Lung (tissue), 12 donors: ENCODE results near the gene KLHDC7B. TPM values are rescaled to one million over a fixed set of nuclear protein-coding genes. Genes with fewer than 3 reads are reported as not detected.
"Not testable (repeated sequence)": the region's sequence is repeated elsewhere in the genome, so short reads cannot be mapped to it uniquely, and the experiment has no call there.

Experiments
- ATAC-seq: fragments of 200-7000 bp; cut with Tn5 transposase; one replicate; pipeline ENCODE4 v1.9.1; 2020; ENCODE audit warnings: moderate number of reproducible peaks; ENCODE audit not compliant: insufficient read depth, low FRiP score
- DNase-seq, 3 donors: peaks; one replicate each; pipeline ENCODE4 v3.0.0-alpha.2; 2013 to 2017
- H3K27ac ChIP-seq, 2 donors: one replicate each; pipeline ENCODE4 v1.5.1; 2013; ENCODE audit warnings: mild to moderate bottlenecking in 2 of 2, moderate library complexity in 2 of 2, control low read depth in 1 of 2, inconsistent platforms in 1 of 2, low read depth in 1 of 2, low read length in 1 of 2
- H3K27me3 ChIP-seq, 3 donors: one replicate each; pipeline ENCODE4 v1.5.1; 2013; ENCODE audit warnings: low read length in 2 of 3; ENCODE audit not compliant: control insufficient read depth in 3 of 3, insufficient read depth in 3 of 3
- H3K36me3 ChIP-seq, 4 donors: one replicate each; pipeline ENCODE4 v1.5.1; 2013; ENCODE audit warnings: low read length in 4 of 4, mild to moderate bottlenecking in 1 of 4, moderate library complexity in 1 of 4; ENCODE audit not compliant: control insufficient read depth in 4 of 4, insufficient read depth in 4 of 4
- H3K4me1 ChIP-seq, 5 donors: one replicate each; pipeline ENCODE4 v1.5.1; 2013; ENCODE audit warnings: low read length in 5 of 5, mild to moderate bottlenecking in 2 of 5, moderate library complexity in 1 of 5; ENCODE audit not compliant: control insufficient read depth in 5 of 5, insufficient read depth in 5 of 5
- H3K4me3 ChIP-seq: one replicate; pipeline ENCODE4 v1.5.1; 2013; ENCODE audit warnings: mild to moderate bottlenecking, control low read depth, moderate library complexity
- H3K9ac ChIP-seq, 2 donors: one replicate each; pipeline ENCODE4 v1.5.1; 2013; ENCODE audit warnings: low read length in 2 of 2, control low read depth in 1 of 2; ENCODE audit not compliant: insufficient read depth in 1 of 2
- H3K9me3 ChIP-seq, 4 donors: one replicate each; pipeline ENCODE4 v1.5.1; 2013; ENCODE audit warnings: low read length in 3 of 4, mild to moderate bottlenecking in 1 of 4, moderate library complexity in 1 of 4; ENCODE audit not compliant: control insufficient read depth in 4 of 4, insufficient read depth in 3 of 4
- WGBS, 2 donors: extraction: QIAGEN DNeasy Blood & Tissue Kit; methylation state at CpG; one replicate each; pipeline ENCODE4 v1.1.7; 2013; 5-methylcytosine and 5-hydroxymethylcytosine counted together
- polyA plus RNA-seq, 2 donors: library from polyadenylated mRNA; stranded (reverse); fragments of 200-250 nt; gene quantifications; one replicate each; pipeline ENCODE4 v1.2.1, GENCODE V29; 2013
- total RNA-seq, 2 donors: library from RNA; depleted of rRNA in 1 of 2; stranded (reverse); fragments of >200 nt in 1 of 2; gene quantifications; one replicate each; pipeline ENCODE4 v1.2.1, GENCODE V29; 2014 to 2021
- TF ChIP-seq, protein P1 (sequence below): IDR thresholded peaks from 2 replicates; pipeline ENCODE4 v1.5.1; 2012; ENCODE audit warnings: mild to moderate bottlenecking; ENCODE audit errors: control extremely low read depth, extremely low read depth
- donor health status: control.
- donor health status: control.
- donor health status: Bipolar disorder and iron deficiency.
- donor health status: healthy.
- donor health status: DM: yes; HTN: yes; CAD: no.

Gene KLHDC7B
- total and polyA plus RNA-seq, 4 donors = 0.39 to 1.6 (median 0.95) TPM

DNA sequence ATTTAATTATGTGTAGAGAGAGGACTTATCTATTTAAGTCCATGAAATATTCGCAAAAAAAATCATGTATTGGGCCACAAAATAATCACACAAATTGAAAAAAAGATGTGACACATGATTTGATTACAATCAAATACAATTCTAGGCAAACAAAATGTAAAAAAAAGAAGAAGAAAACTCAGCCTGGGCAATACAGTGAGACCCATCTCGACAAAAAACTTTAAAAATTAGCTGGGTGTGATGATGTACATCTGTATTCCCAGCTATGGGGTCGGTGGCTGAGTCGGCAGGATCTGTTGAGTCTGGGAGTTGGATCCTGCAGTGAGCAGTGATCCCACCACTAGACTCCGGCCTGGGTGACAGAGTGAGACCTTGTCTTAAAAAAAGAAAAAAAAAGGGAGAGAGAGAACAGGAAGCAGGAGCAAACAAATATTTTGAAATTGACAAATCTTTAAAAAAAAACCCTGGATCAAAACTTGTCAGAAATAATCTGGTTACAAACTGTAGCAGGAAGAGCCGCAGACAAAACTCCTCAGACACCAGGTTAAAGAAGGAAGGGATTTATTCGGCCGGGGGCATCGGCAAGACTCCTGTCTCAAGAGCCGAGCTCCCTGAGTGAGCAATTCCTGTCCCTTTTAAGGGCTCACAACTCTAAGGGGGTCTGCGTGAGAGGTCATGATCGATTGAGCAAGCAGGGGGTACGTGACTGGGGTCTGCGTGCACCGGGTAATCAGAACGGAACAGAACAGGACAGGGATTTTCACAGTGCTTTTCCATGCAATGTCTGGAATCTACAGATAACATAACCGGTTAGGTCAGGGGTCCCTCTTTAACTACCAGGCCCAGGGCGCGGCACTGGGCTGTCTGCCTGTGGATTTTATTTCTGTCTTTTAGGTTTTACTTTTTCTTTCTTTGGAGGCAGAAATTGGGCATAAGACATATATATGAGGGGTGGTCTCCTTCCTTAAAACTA, 12.6 kb upstream of the KLHDC7B start:
- Histone ChIP-seq H3K36me3 (peaks cover 0 to 1% (median 0%) of the 10 kb centered on the region in 4 donors), H3K27ac (peak overlapping the region in 1 of 2 donors; percentile 83), H3K9me3 (no peaks in the 10 kb centered on the region), H3K4me1 (peaks cover 0 to 26% (median 10%) of the 10 kb centered on the region in 5 donors), H3K4me3 (no peak overlapping the region), H3K27me3 (peaks cover 0 to 38% (median 29%) of the 10 kb centered on the region in 3 donors), H3K9ac (no peak overlapping the region)
- ATAC-seq (no peak), DNase-seq (peak in 1 of 3 donors; percentile 16)
- TF ChIP-seq, protein P1, sequence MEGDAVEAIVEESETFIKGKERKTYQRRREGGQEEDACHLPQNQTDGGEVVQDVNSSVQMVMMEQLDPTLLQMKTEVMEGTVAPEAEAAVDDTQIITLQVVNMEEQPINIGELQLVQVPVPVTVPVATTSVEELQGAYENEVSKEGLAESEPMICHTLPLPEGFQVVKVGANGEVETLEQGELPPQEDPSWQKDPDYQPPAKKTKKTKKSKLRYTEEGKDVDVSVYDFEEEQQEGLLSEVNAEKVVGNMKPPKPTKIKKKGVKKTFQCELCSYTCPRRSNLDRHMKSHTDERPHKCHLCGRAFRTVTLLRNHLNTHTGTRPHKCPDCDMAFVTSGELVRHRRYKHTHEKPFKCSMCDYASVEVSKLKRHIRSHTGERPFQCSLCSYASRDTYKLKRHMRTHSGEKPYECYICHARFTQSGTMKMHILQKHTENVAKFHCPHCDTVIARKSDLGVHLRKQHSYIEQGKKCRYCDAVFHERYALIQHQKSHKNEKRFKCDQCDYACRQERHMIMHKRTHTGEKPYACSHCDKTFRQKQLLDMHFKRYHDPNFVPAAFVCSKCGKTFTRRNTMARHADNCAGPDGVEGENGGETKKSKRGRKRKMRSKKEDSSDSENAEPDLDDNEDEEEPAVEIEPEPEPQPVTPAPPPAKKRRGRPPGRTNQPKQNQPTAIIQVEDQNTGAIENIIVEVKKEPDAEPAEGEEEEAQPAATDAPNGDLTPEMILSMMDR = no peak
- 62 to 76% methylated on average over 19 of the region's 19 CpGs for WGBS, 2 donors

DNA sequence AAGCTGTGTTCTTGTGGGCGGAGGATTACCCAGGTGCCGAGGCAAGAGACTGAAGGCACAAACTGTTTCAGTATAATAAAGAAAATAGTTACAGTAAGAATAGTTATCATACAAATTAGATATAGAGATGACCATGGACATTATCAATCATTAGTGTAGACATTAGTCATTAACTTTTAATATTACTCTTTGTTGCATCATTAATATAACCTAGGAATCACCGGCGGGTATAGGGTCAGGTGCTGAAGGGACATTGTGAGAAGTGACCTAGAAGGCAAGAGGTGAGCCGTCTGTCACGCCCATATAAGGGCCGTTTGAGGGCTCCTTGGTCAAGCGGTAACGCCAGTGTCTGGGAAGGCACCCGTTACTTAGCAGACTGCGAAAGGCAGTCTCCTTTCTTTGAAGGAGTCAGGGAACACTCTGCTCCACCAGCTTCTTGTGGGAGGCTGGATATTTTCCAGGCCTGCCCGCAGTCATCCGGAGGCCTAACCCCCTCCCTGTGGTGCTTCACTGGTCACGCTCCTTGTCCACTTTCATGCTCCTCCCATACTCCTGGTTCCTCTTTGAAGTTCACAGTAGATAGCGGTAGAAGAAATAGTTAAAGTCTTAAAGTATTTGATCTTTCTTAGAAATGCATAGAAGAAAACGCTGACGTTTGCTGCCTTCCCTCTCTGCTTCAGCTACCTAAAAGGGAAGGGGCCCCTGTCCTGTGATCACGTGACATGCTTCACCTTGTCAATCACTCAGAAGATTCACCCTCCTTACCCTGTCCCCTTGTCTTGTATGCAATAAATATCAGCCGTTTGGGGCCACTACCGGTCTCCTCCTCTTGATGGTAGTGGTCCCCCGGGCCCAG, 11.6 kb upstream of the KLHDC7B start:
- H3K27ac ChIP-seq = peak overlapping the region in 1 of 2 donors; percentile 83
- not testable (repeated sequence) for H3K9ac ChIP-seq, ATAC-seq

DNA sequence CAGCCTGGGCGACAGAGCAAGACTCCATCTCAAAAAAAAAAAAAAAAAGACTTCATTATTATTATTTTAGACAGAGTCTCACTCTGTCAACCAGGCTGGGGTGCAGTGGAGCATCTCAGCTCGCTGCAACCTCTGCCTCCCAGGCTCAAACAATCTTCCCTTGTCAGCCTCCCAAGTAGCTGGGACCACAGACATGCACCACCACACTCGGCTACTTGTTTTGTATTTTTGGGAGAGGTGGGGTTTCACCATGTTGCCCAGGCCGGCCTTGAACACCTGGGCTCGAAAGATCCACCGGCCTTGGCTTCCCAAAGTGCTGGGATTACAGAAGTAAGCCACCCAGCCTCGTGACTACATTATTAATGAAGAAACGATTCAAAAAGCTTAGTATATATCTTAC, 10.6 kb upstream of the KLHDC7B start:
- Histone ChIP-seq H3K4me3 (no peak overlapping the region), H3K9ac (no peak overlapping the region)

More for the DNA sequence above, 11.6 kb upstream of the KLHDC7B start:
- WGBS, 2 donors = 40 to 44% methylated on average over 21 of the region's 21 CpGs
- Histone ChIP-seq H3K27me3 (peaks cover 0 to 35% (median 29%) of the 10 kb centered on the region in 3 donors), H3K4me1 (peaks cover 0 to 27% (median 9%) of the 10 kb centered on the region in 5 donors)
- not testable (repeated sequence) for H3K4me3 ChIP-seq, H3K9me3 ChIP-seq, H3K36me3 ChIP-seq
- DNase-seq = peak; percentile 12 to 67 (median 57)

More for the DNA sequence above, 10.6 kb upstream of the KLHDC7B start:
- peaks cover 0 to 28% (median 27%) of the 10 kb centered on the region in 3 donors for H3K27me3 ChIP-seq
- peak overlapping the region in 1 of 2 donors; percentile 32 for H3K27ac ChIP-seq
- H3K4me1 ChIP-seq = peaks cover 0 to 24% (median 9%) of the 10 kb centered on the region in 5 donors
- no peaks in the 10 kb centered on the region for H3K9me3 ChIP-seq
- 79 to 93% methylated on average over 7 to 8 of the region's 8 CpGs for WGBS, 2 donors
- DNase-seq = no peak
- no peak for ATAC-seq
- TF ChIP-seq, protein P1 = no peak
- H3K36me3 ChIP-seq = no peaks in the 10 kb centered on the region
